IMR-90 (cell line): ENCODE results near the gene IL24.

Experiments used
- BHLHE40 ChIP-seq: fragments of 150-350 bp; IDR thresholded peaks from 2 replicates; pipeline ENCODE4 v1.6.1; 2016; ENCODE audit warnings: mild to moderate bottlenecking, low read depth, low read length
- FOS ChIP-seq: fragments of 150-350 bp; IDR thresholded peaks from 2 replicates; pipeline ENCODE4 v1.6.1; 2016; ENCODE audit warnings: low read depth, low read length
- MAFK ChIP-seq: IDR thresholded peaks from 2 replicates; pipeline ENCODE4 v1.6.1; 2012; ENCODE audit warnings: low read depth, low read length, improper control_type of control experiment
- MAZ ChIP-seq: IDR thresholded peaks from 2 replicates; pipeline ENCODE4 v1.6.1; 2012; ENCODE audit warnings: low read depth, mild to moderate bottlenecking, low read length, improper control_type of control experiment, moderate library complexity, borderline replicate concordance
- MXI1 ChIP-seq: IDR thresholded peaks from 2 replicates; pipeline ENCODE4 v1.6.1; 2012; ENCODE audit warnings: low read depth, mild to moderate bottlenecking, low read length, moderate library complexity, borderline replicate concordance
- NFE2L2 ChIP-seq: fragments of 150-350 bp; IDR thresholded peaks from 2 replicates; pipeline ENCODE4 v1.6.1; 2016; ENCODE audit warnings: low read depth, mild to moderate bottlenecking, low read length
- POLR2A ChIP-seq: IDR thresholded peaks from 2 replicates; pipeline ENCODE4 v1.6.1; 2012; ENCODE audit warnings: mild to moderate bottlenecking, low read depth, low read length
- RAD21 ChIP-seq: IDR thresholded peaks from 2 replicates; pipeline ENCODE4 v1.6.1; 2012; ENCODE audit warnings: low read length, improper control_type of control experiment
- RCOR1 ChIP-seq: IDR thresholded peaks from 2 replicates; pipeline ENCODE4 v1.6.1; 2012; ENCODE audit warnings: mild to moderate bottlenecking, low read length, improper control_type of control experiment; ENCODE audit not compliant: insufficient replicate concordance
- SMC3 ChIP-seq: fragments of 150-350 bp; IDR thresholded peaks from 2 replicates; pipeline ENCODE4 v1.6.1; 2016; ENCODE audit warnings: low read depth, mild to moderate bottlenecking, antibody characterized with exemption, low read length, moderate library complexity
- TF ChIP-seq, protein P1 (sequence below): conservative IDR thresholded peaks from 2 replicates; pipeline ENCODE4 v1.5.1; 2012; ENCODE audit warnings: mild to moderate bottlenecking, low read depth, low read length, improper control_type of control experiment
- TF ChIP-seq, protein P2 (sequence below): fragments of 150-350 bp; IDR thresholded peaks from 2 replicates; pipeline ENCODE4 v1.6.1; 2017; ENCODE audit warnings: mild to moderate bottlenecking, antibody characterized with exemption, low read length, low read depth
- TF ChIP-seq, protein P3 (sequence below): fragments of 150-350 bp; IDR thresholded peaks from 2 replicates; pipeline ENCODE4 v1.6.1; 2016; ENCODE audit warnings: low read depth, mild to moderate bottlenecking, low read length, moderate library complexity, borderline replicate concordance

DNA sequence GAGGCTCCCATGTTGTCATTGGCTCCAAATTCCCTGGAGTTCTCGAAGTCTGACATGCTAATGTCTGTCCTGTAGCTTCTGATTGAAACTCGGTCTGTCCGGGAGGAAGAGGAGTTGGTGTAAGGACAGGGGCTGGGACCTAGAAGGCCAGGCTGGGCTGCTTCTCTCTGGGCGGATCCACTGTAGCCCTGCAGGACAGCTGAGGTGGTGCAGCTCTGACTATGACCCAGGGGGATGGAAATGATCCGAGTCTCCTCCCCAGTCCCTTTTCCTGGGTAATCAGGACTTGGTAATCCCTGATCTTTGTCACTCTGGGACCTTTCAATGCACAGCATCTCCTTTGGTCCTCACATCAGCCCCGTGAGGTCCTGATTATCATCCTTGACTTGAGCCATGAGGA is 34.5 kb downstream of the IL24 start:
- TF ChIP-seq, protein P1, sequence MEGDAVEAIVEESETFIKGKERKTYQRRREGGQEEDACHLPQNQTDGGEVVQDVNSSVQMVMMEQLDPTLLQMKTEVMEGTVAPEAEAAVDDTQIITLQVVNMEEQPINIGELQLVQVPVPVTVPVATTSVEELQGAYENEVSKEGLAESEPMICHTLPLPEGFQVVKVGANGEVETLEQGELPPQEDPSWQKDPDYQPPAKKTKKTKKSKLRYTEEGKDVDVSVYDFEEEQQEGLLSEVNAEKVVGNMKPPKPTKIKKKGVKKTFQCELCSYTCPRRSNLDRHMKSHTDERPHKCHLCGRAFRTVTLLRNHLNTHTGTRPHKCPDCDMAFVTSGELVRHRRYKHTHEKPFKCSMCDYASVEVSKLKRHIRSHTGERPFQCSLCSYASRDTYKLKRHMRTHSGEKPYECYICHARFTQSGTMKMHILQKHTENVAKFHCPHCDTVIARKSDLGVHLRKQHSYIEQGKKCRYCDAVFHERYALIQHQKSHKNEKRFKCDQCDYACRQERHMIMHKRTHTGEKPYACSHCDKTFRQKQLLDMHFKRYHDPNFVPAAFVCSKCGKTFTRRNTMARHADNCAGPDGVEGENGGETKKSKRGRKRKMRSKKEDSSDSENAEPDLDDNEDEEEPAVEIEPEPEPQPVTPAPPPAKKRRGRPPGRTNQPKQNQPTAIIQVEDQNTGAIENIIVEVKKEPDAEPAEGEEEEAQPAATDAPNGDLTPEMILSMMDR: no peak
- TF ChIP-seq POLR2A (no peak), MAZ (no peak), NFE2L2 (no peak), MXI1 (no peak), RAD21 (no peak), SMC3 (no peak), MAFK (no peak), FOS (no peak), BHLHE40 (no peak), RCOR1 (no peak)
- TF ChIP-seq, protein P2, sequence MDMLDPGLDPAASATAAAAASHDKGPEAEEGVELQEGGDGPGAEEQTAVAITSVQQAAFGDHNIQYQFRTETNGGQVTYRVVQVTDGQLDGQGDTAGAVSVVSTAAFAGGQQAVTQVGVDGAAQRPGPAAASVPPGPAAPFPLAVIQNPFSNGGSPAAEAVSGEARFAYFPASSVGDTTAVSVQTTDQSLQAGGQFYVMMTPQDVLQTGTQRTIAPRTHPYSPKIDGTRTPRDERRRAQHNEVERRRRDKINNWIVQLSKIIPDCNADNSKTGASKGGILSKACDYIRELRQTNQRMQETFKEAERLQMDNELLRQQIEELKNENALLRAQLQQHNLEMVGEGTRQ: no peak
- TF ChIP-seq, protein P3, sequence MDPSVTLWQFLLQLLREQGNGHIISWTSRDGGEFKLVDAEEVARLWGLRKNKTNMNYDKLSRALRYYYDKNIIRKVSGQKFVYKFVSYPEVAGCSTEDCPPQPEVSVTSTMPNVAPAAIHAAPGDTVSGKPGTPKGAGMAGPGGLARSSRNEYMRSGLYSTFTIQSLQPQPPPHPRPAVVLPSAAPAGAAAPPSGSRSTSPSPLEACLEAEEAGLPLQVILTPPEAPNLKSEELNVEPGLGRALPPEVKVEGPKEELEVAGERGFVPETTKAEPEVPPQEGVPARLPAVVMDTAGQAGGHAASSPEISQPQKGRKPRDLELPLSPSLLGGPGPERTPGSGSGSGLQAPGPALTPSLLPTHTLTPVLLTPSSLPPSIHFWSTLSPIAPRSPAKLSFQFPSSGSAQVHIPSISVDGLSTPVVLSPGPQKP: no peak
